ENCODE measurements around the gene RPS27.

GRCh38 chr1:153978274-153978909 is 12.2 kb upstream of the RPS27 start:
- TF ChIP-seq CTCF (conservative IDR thresholded peaks at IDR 0.05; ENCODE audit: low read depth, low read length) (no peak), EZH2 (IDR thresholded peaks at IDR 0.05; ENCODE audit: borderline replicate concordance, low read depth, low read length, poor library complexity, severe bottlenecking) (no peak)

Measured in A673 (cell line).